ENCODE results near the gene HBE1.

GRCh38 chr11:5298451-5298850, 28.7 kb upstream of the HBE1 start:
- TF ChIP-seq CTCF (optimal IDR thresholded peaks at IDR 0.05 in 1 of 3, IDR thresholded peaks at IDR 0.05 in 1 of 3, conservative IDR thresholded peaks at IDR 0.05 in 1 of 3; ENCODE audit: extremely low read depth in 1 of 3, insufficient read depth in 2 of 3, low read length in 3 of 3): no peak
- TF ChIP-seq EZH2 (IDR thresholded peaks at IDR 0.05; ENCODE audit: low read length): no peak

Data from keratinocyte (primary cell).